IPS-20b (cell line): ENCODE results near the gene YPEL5.
A peak's percentile ranks its signal among the peaks of the same experiment; 100 is the strongest.
"Not testable (repeated sequence)": the region's sequence is repeated elsewhere in the genome, so short reads cannot be mapped to it uniquely, and the experiment has no call there.

Source experiments
- H3K27ac ChIP-seq: one replicate; pipeline ENCODE4 v1.5.1; 2013; ENCODE audit warnings: low read length
- H3K27me3 ChIP-seq: 2 replicates; pipeline ENCODE4 v1.6.1; 2013; ENCODE audit warnings: mild to moderate bottlenecking, low read length, inconsistent platforms; ENCODE audit not compliant: insufficient read depth
- H3K36me3 ChIP-seq: 2 replicates; pipeline ENCODE4 v1.6.1; 2013; ENCODE audit warnings: low read depth, mild to moderate bottlenecking, inconsistent platforms, low read length, moderate library complexity; ENCODE audit not compliant: insufficient read depth
- H3K4me1 ChIP-seq: 2 replicates; pipeline ENCODE4 v1.6.1; 2013; ENCODE audit warnings: mild to moderate bottlenecking, control low read depth, inconsistent platforms, low read length, moderate library complexity; ENCODE audit not compliant: insufficient read depth
- H3K4me3 ChIP-seq: 2 replicates; pipeline ENCODE4 v1.5.1; 2013; ENCODE audit warnings: mild to moderate bottlenecking, low read length, inconsistent platforms
- H3K9ac ChIP-seq: 2 replicates; pipeline ENCODE4 v1.6.1; 2013; ENCODE audit warnings: low read depth, mild to moderate bottlenecking, inconsistent platforms, low read length, moderate library complexity
- H3K9me3 ChIP-seq: 2 replicates; pipeline ENCODE4 v1.6.1; 2013; ENCODE audit warnings: mild to moderate bottlenecking, low read depth, low read length, inconsistent platforms; ENCODE audit not compliant: insufficient read depth

The YPEL5 gene

GRCh38 chr2:30146337-30147195 is at the start of gene YPEL5:
Gene YPEL5, plus strand, starts transcription at chr2:30147007. Its CDS starts 9,645 bp downstream, at chr2:30156652.
- H3K27me3 ChIP-seq: peaks cover 10% of the 10 kb centered on the region
- H3K4me3 ChIP-seq: peak within 1 kb of the TSS; percentile 81
- H3K36me3 ChIP-seq: 0 out of 2 replicates have a peak, but pooled peaks cover 2% of the 10 kb centered on the region
- peaks cover 33% of the 10 kb centered on the region for H3K4me1 ChIP-seq
- H3K9ac ChIP-seq: peak within 1 kb of the TSS; percentile 82; the same call in 1 of the 2 replicates
- no peaks in the 10 kb centered on the region for H3K9me3 ChIP-seq
- H3K27ac ChIP-seq: no peak within 1 kb of the TSS

- Histone ChIP-seq H3K27me3 (no peaks in the 10 kb centered on the region; the same call in 1 of the 2 replicates), H3K9ac (no peak overlapping the region)
Observed at GRCh38 chr2:30098266-30099005, 48.4 kb upstream of the YPEL5 start.

GRCh38 chr2:30099366-30099765 is 47.4 kb upstream of the YPEL5 start:
- not testable (repeated sequence) for H3K9ac ChIP-seq, H3K27me3 ChIP-seq, H3K4me1 ChIP-seq, H3K36me3 ChIP-seq, H3K9me3 ChIP-seq, H3K27ac ChIP-seq, H3K4me3 ChIP-seq

More at GRCh38 chr2:30098266-30099005, 48.4 kb upstream of the YPEL5 start:
- Histone ChIP-seq H3K4me3 (no peak overlapping the region), H3K4me1 (no peaks in the 10 kb centered on the region), H3K27ac (no peak overlapping the region), H3K36me3 (no peaks in the 10 kb centered on the region), H3K9me3 (no peaks in the 10 kb centered on the region)

- H3K27me3 ChIP-seq, H3K27ac ChIP-seq, H3K9me3 ChIP-seq, H3K4me1 ChIP-seq, H3K36me3 ChIP-seq, H3K4me3 ChIP-seq, H3K9ac ChIP-seq: not testable (repeated sequence)
Observed at GRCh38 chr2:30100691-30101090, 46.1 kb upstream of the YPEL5 start.

- H3K36me3 ChIP-seq: no peaks in the 10 kb centered on the region
- H3K27me3 ChIP-seq: no peaks in the 10 kb centered on the region
- H3K4me1 ChIP-seq: peaks cover 8% of the 10 kb centered on the region; the same call in 1 of the 2 replicates
- H3K9ac ChIP-seq: no peak overlapping the region
- no peaks in the 10 kb centered on the region for H3K9me3 ChIP-seq
- H3K27ac ChIP-seq: no peak overlapping the region
- H3K4me3 ChIP-seq: no peak overlapping the region
Observed at GRCh38 chr2:30104307-30104706, 42.5 kb upstream of the YPEL5 start.

GRCh38 chr2:30105556-30105955 is 41.3 kb upstream of the YPEL5 start:
- H3K36me3 ChIP-seq: no peaks in the 10 kb centered on the region
- no peak overlapping the region for H3K9ac ChIP-seq
- H3K27me3 ChIP-seq: no peaks in the 10 kb centered on the region
- H3K27ac ChIP-seq: no peak overlapping the region
- H3K4me3 ChIP-seq: no peak overlapping the region
- H3K9me3 ChIP-seq: no peaks in the 10 kb centered on the region
- H3K4me1 ChIP-seq: peaks cover 8% of the 10 kb centered on the region; the same call in 1 of the 2 replicates

GRCh38 chr2:30106543-30106942 is 40.3 kb upstream of the YPEL5 start:
- peaks cover 8% of the 10 kb centered on the region; the same call in 1 of the 2 replicates for H3K4me1 ChIP-seq
- H3K36me3 ChIP-seq: no peaks in the 10 kb centered on the region
- H3K9ac ChIP-seq: no peak overlapping the region
- no peaks in the 10 kb centered on the region for H3K9me3 ChIP-seq
- no peak overlapping the region for H3K27ac ChIP-seq
- H3K4me3 ChIP-seq: no peak overlapping the region
- H3K27me3 ChIP-seq: no peaks in the 10 kb centered on the region

GRCh38 chr2:30108192-30108591 is 38.6 kb upstream of the YPEL5 start:
- no peak overlapping the region for H3K9ac ChIP-seq
- H3K4me1 ChIP-seq: peaks cover 8% of the 10 kb centered on the region; the same call in 1 of the 2 replicates
- H3K9me3 ChIP-seq: no peaks in the 10 kb centered on the region
- no peak overlapping the region for H3K27ac ChIP-seq
- no peak overlapping the region for H3K4me3 ChIP-seq
- no peaks in the 10 kb centered on the region for H3K36me3 ChIP-seq
- no peaks in the 10 kb centered on the region for H3K27me3 ChIP-seq

- Histone ChIP-seq H3K27me3 (no peaks in the 10 kb centered on the region), H3K9ac (no peak overlapping the region), H3K27ac (no peak overlapping the region), H3K9me3 (no peaks in the 10 kb centered on the region), H3K4me3 (no peak overlapping the region), H3K4me1 (peaks cover 7% of the 10 kb centered on the region; the same call in 1 of the 2 replicates), H3K36me3 (no peaks in the 10 kb centered on the region)
Observed at GRCh38 chr2:30108851-30109250, 38.0 kb upstream of the YPEL5 start.

GRCh38 chr2:30109856-30110255 is 37.0 kb upstream of the YPEL5 start:
- no peak overlapping the region for H3K9ac ChIP-seq
- H3K27me3 ChIP-seq: no peaks in the 10 kb centered on the region
- no peaks in the 10 kb centered on the region for H3K36me3 ChIP-seq
- H3K27ac ChIP-seq: no peak overlapping the region
- H3K4me3 ChIP-seq: no peak overlapping the region
- no peaks in the 10 kb centered on the region for H3K9me3 ChIP-seq
- H3K4me1 ChIP-seq: peaks cover under 1% of the 10 kb centered on the region; the same call in 1 of the 2 replicates

- Histone ChIP-seq H3K27me3 (no peaks in the 10 kb centered on the region), H3K27ac (no peak overlapping the region), H3K4me1 (peaks cover 6% of the 10 kb centered on the region; the same call in 1 of the 2 replicates), H3K4me3 (no peak overlapping the region), H3K9ac (no peak overlapping the region), H3K9me3 (no peaks in the 10 kb centered on the region), H3K36me3 (no peaks in the 10 kb centered on the region)
Observed at GRCh38 chr2:30110773-30111172, 36.0 kb upstream of the YPEL5 start.
